Aorta (tissue), 5 donors: ENCODE results near the gene CCR3. TPM values are rescaled to one million over a fixed set of nuclear protein-coding genes. Genes with fewer than 3 reads are reported as not detected.

Source experiments
- ATAC-seq: fragments of 200-7000 bp; cut with Tn5 transposase; one replicate; pipeline ENCODE4 v1.9.1; 2022; ENCODE audit warnings: moderate library complexity; ENCODE audit not compliant: low FRiP score
- DNase-seq, 2 donors: peaks; one replicate each; pipeline ENCODE4 v3.0.0-alpha.2; 2020
- H3K27ac ChIP-seq, 2 donors: one replicate each; pipeline ENCODE4 v1.5.1; 2013; ENCODE audit warnings: low read length in 2 of 2, mild to moderate bottlenecking in 2 of 2, moderate library complexity in 2 of 2, control low read depth in 1 of 2, inconsistent platforms in 1 of 2, low read depth in 1 of 2
- H3K27me3 ChIP-seq, 2 donors: one replicate each; pipeline ENCODE4 v1.6.1; 2013; ENCODE audit warnings: control low read depth in 1 of 2, low read length in 1 of 2, mild to moderate bottlenecking in 1 of 2, moderate library complexity in 1 of 2; ENCODE audit not compliant: insufficient read depth in 2 of 2, control insufficient read depth in 1 of 2
- H3K36me3 ChIP-seq, 2 donors: one replicate each; pipeline ENCODE4 v1.6.1; 2013; ENCODE audit warnings: control low read depth in 1 of 2, low read length in 1 of 2, mild to moderate bottlenecking in 1 of 2; ENCODE audit not compliant: insufficient read depth in 2 of 2, control insufficient read depth in 1 of 2
- H3K4me1 ChIP-seq, 2 donors: one replicate each; pipeline ENCODE4 v1.6.1; 2013; ENCODE audit warnings: low read length in 2 of 2, control low read depth in 1 of 2, mild to moderate bottlenecking in 1 of 2, moderate library complexity in 1 of 2; ENCODE audit not compliant: insufficient read depth in 2 of 2, control insufficient read depth in 1 of 2
- H3K4me3 ChIP-seq, 2 donors: one replicate each; pipeline ENCODE4 v1.5.1; 2013; ENCODE audit warnings: low read length in 2 of 2, control low read depth in 1 of 2, mild to moderate bottlenecking in 1 of 2
- H3K9me3 ChIP-seq: one replicate; pipeline ENCODE4 v1.6.1; 2013; ENCODE audit warnings: mild to moderate bottlenecking, low read length; ENCODE audit not compliant: control insufficient read depth
- WGBS, 2 donors: extraction: QIAGEN DNeasy Blood & Tissue Kit; methylation state at CpG; one replicate each; pipeline ENCODE4 v1.1.7; 2013; 5-methylcytosine and 5-hydroxymethylcytosine counted together
- intact Hi-C, 2 donors: fragments of 100-400 bp; cut with DNase I; formaldehyde crosslinking; loops; one replicate each; pipeline versions ENCODE4 v1.14.2 to v1.15.0; 2022
- polyA plus RNA-seq, 2 donors: library from polyadenylated mRNA; stranded (reverse); fragments of 200-250 nt; gene quantifications; one replicate each; pipeline ENCODE4 v1.2.3, GENCODE V29; 2013
- total RNA-seq, 2 donors: library from RNA; stranded (reverse); fragmentation: NEBNext Ultra II Directional; extraction: Animal tissue kit (Norgen Biotek cat#: 25700); gene quantifications; one replicate each; pipeline ENCODE4 v1.2.1, GENCODE V29; 2021
- donor health status: healthy with polysubstance abuse.
- donor health status: Bipolar disorder and iron deficiency.
- donor health status: DM: no; HTN: no; CAD: no.
- donor health status: DM: no; HTN: no; CAD: no.
- donor health status: DM: yes; HTN: yes; CAD: no.

Gene CCR3
- total and polyA plus RNA-seq, 4 donors, result 0.29 TPM; not detected in 3

GRCh38 chr3:46285931-46286619, 43.8 kb downstream of the CCR3 start:
- no peak for ATAC-seq
- no peak for DNase-seq
- WGBS, 2 donors, result 78 to 80% methylated on average over 5 of the region's 5 CpGs
- H3K4me3 ChIP-seq, result no peak overlapping the region
- peaks cover 4% of the 10 kb centered on the region for H3K9me3 ChIP-seq
- intact Hi-C loops, result no loop called here
- H3K36me3 ChIP-seq, result no peaks in the 10 kb centered on the region
- H3K27ac ChIP-seq, result no peak overlapping the region
- H3K4me1 ChIP-seq, result no peaks in the 10 kb centered on the region
- no peaks in the 10 kb centered on the region for H3K27me3 ChIP-seq

GRCh38 chr3:46286947-46287565, 44.8 kb downstream of the CCR3 start:
- no peaks in the 10 kb centered on the region for H3K4me1 ChIP-seq
- 64 to 65% methylated on average over 5 of the region's 5 CpGs for WGBS, 2 donors
- no peaks in the 10 kb centered on the region for H3K36me3 ChIP-seq

GRCh38 chr3:46289551-46289950, 47.3 kb downstream of the CCR3 start:
- 75 to 94% methylated on average over 1 of the region's 1 CpG for WGBS, 2 donors
- ATAC-seq, result no peak
- intact Hi-C loops, result no loop called here

More at GRCh38 chr3:46286947-46287565, 44.8 kb downstream of the CCR3 start:
- DNase-seq (no peak), ATAC-seq (no peak)
- intact Hi-C loops, result no loop called here
- no peaks in the 10 kb centered on the region for H3K27me3 ChIP-seq
- H3K4me3 ChIP-seq, result no peak overlapping the region
- H3K9me3 ChIP-seq, result peaks cover 4% of the 10 kb centered on the region
- H3K27ac ChIP-seq, result no peak overlapping the region

GRCh38 chr3:46289966-46290365, 47.7 kb downstream of the CCR3 start:
- Histone ChIP-seq H3K4me1 (no peaks in the 10 kb centered on the region), H3K27ac (no peak overlapping the region), H3K9me3 (peaks cover 1% of the 10 kb centered on the region), H3K4me3 (no peak overlapping the region), H3K36me3 (no peaks in the 10 kb centered on the region), H3K27me3 (no peaks in the 10 kb centered on the region)
- ATAC-seq, result no peak
- intact Hi-C loops, result no loop called here
- 77 to 80% methylated on average over 2 of the region's 2 CpGs for WGBS, 2 donors
- DNase-seq, result no peak

More at GRCh38 chr3:46289551-46289950, 47.3 kb downstream of the CCR3 start:
- H3K36me3 ChIP-seq, result no peaks in the 10 kb centered on the region
- H3K4me1 ChIP-seq, result no peaks in the 10 kb centered on the region
- no peaks in the 10 kb centered on the region for H3K27me3 ChIP-seq
- DNase-seq, result no peak
- peaks cover 1% of the 10 kb centered on the region for H3K9me3 ChIP-seq
- no peak overlapping the region for H3K4me3 ChIP-seq
- no peak overlapping the region for H3K27ac ChIP-seq

GRCh38 chr3:46291046-46291445, 48.8 kb downstream of the CCR3 start:
- intact Hi-C loops, result no loop called here
- no peak overlapping the region for H3K27ac ChIP-seq
- peaks cover 1% of the 10 kb centered on the region for H3K9me3 ChIP-seq
- no peaks in the 10 kb centered on the region for H3K27me3 ChIP-seq
- no peak overlapping the region for H3K4me3 ChIP-seq
- no peaks in the 10 kb centered on the region for H3K4me1 ChIP-seq
- ATAC-seq, result no peak
- no peak for DNase-seq
- H3K36me3 ChIP-seq, result no peaks in the 10 kb centered on the region
- WGBS, 2 donors, result 58 to 61% methylated on average over 2 of the region's 2 CpGs

GRCh38 chr3:46293035-46293724, 50.9 kb downstream of the CCR3 start:
- intact Hi-C loops, result no loop called here
- DNase-seq, result no peak

GRCh38 chr3:46293991-46294833, 52.0 kb downstream of the CCR3 start:
- Histone ChIP-seq H3K4me1 (no peaks in the 10 kb centered on the region), H3K36me3 (no peaks in the 10 kb centered on the region), H3K4me3 (no peak overlapping the region), H3K9me3 (no peaks in the 10 kb centered on the region), H3K27me3 (no peaks in the 10 kb centered on the region), H3K27ac (no peak overlapping the region)
- ATAC-seq (no peak), DNase-seq (no peak)
- 63 to 65% methylated on average over 4 of the region's 4 CpGs for WGBS, 2 donors
- intact Hi-C loops, result no loop called here

More at GRCh38 chr3:46293035-46293724, 50.9 kb downstream of the CCR3 start:
- Histone ChIP-seq H3K36me3 (no peaks in the 10 kb centered on the region), H3K27ac (no peak overlapping the region), H3K4me3 (no peak overlapping the region), H3K27me3 (no peaks in the 10 kb centered on the region), H3K4me1 (no peaks in the 10 kb centered on the region), H3K9me3 (peaks cover 1% of the 10 kb centered on the region)
- ATAC-seq, result no peak
- 77 to 82% methylated on average over 2 of the region's 2 CpGs for WGBS, 2 donors

- intact Hi-C loops, result no loop called here
- no peak for ATAC-seq
- no peaks in the 10 kb centered on the region for H3K27me3 ChIP-seq
- DNase-seq, result no peak
- H3K4me1 ChIP-seq, result no peaks in the 10 kb centered on the region
- no peaks in the 10 kb centered on the region for H3K9me3 ChIP-seq
- no peak overlapping the region for H3K4me3 ChIP-seq
- no peak overlapping the region for H3K27ac ChIP-seq
- no peaks in the 10 kb centered on the region for H3K36me3 ChIP-seq
- WGBS, 2 donors, result 42 to 71% methylated on average over 1 of the region's 1 CpG
Measured at GRCh38 chr3:46296826-46297225, 54.6 kb downstream of the CCR3 start.
